Tibial nerve (tissue), 4 donors: ENCODE measurements around the gene B4GALT3. TPM values are rescaled to one million over a fixed set of nuclear protein-coding genes. Genes with fewer than 3 reads are reported as not detected.

Experiments
- DNase-seq, 2 donors: peaks; one replicate each; pipeline ENCODE4 v3.0.0-alpha.2; 2019; ENCODE audit warnings: low spot score in 2 of 2
- H3K27ac ChIP-seq, 4 donors: fragments of 200-600 bp; sonication (generic) in 3 of 4; one replicate each; pipeline ENCODE4 v1.5.1; 2017 to 2019; ENCODE audit warnings: mild to moderate bottlenecking in 1 of 4
- H3K27me3 ChIP-seq, 2 donors: fragments of 200-600 bp; sonication (generic) in 1 of 2; one replicate each; pipeline versions ENCODE4 v1.5.1 to v1.6.0; 2017 to 2019
- H3K36me3 ChIP-seq, 3 donors: fragments of 200-600 bp; sonication (generic); one replicate each; pipeline ENCODE4 v1.5.1; 2018 to 2019
- H3K4me1 ChIP-seq, 4 donors: fragments of 200-600 bp; sonication (generic) in 3 of 4; one replicate each; pipeline ENCODE4 v1.5.1; 2017 to 2019
- H3K4me3 ChIP-seq, 4 donors: fragments of 200-600 bp; sonication (generic) in 3 of 4; one replicate each; pipeline ENCODE4 v1.5.1; 2017 to 2019; ENCODE audit warnings: mild to moderate bottlenecking in 1 of 4, moderate library complexity in 1 of 4
- H3K9me3 ChIP-seq, 4 donors: fragments of 200-600 bp; sonication (generic) in 3 of 4; one replicate each; pipeline ENCODE4 v1.5.1; 2017 to 2019
- EP300 ChIP-seq, 2 donors: sonication (generic); formaldehyde crosslinking; IDR thresholded peaks; one replicate each; pipeline ENCODE4 v1.6.1; 2017; ENCODE audit warnings: antibody characterized with exemption in 2 of 2, mild to moderate bottlenecking in 1 of 2
- POLR2A ChIP-seq, 2 donors: fragments of 450-650 bp; IDR thresholded peaks; one replicate each; pipeline ENCODE4 v1.6.1; 2017; ENCODE audit warnings: antibody characterized with exemption in 2 of 2, mild to moderate bottlenecking in 2 of 2, moderate library complexity in 2 of 2
- WGBS, 2 donors: methylation state at CpG; one replicate each; pipeline ENCODE4 v1.1.5; 2018; 5-methylcytosine and 5-hydroxymethylcytosine counted together
- total RNA-seq, 4 donors: library from RNA; depleted of rRNA; stranded (reverse); fragments of >200 nt; gene quantifications; one replicate each; pipeline ENCODE4 v1.1.0, GENCODE V29; 2016
- TF ChIP-seq, protein P1 (sequence below), 5 experiments: fragments of 200-600 bp in 3 of 5; fragments of 450-650 bp in 2 of 5; sonication (generic) in 3 of 5; IDR thresholded peaks; one replicate each; pipeline ENCODE4 v1.5.1; 2016 to 2019; ENCODE audit warnings: antibody characterized with exemption in 5 of 5, mild to moderate bottlenecking in 3 of 5, moderate library complexity in 2 of 5

The B4GALT3 gene
- total RNA-seq, 4 donors from 2014 or later: 18.8 to 41.4 (median 24.3) TPM

- H3K4me1 ChIP-seq: peaks cover 7 to 90% (median 73%) of the 10 kb centered on the region in 4 donors
- TF ChIP-seq, protein P1, sequence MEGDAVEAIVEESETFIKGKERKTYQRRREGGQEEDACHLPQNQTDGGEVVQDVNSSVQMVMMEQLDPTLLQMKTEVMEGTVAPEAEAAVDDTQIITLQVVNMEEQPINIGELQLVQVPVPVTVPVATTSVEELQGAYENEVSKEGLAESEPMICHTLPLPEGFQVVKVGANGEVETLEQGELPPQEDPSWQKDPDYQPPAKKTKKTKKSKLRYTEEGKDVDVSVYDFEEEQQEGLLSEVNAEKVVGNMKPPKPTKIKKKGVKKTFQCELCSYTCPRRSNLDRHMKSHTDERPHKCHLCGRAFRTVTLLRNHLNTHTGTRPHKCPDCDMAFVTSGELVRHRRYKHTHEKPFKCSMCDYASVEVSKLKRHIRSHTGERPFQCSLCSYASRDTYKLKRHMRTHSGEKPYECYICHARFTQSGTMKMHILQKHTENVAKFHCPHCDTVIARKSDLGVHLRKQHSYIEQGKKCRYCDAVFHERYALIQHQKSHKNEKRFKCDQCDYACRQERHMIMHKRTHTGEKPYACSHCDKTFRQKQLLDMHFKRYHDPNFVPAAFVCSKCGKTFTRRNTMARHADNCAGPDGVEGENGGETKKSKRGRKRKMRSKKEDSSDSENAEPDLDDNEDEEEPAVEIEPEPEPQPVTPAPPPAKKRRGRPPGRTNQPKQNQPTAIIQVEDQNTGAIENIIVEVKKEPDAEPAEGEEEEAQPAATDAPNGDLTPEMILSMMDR (IDR thresholded peaks at IDR 0.05): no peak
- no peak for TF ChIP-seq EP300 (IDR thresholded peaks at IDR 0.05)
- TF ChIP-seq POLR2A (IDR thresholded peaks at IDR 0.05): no peak
- no peak for DNase-seq
- H3K27ac ChIP-seq: peak overlapping the region; percentile 95 to 98 (median 96)
- WGBS, 2 donors: 23 to 29% methylated on average over 5 of the region's 5 CpGs
- peak overlapping the region in 1 of 4 donors; percentile 50 for H3K4me3 ChIP-seq
- no peaks in the 10 kb centered on the region for H3K9me3 ChIP-seq
- no peaks in the 10 kb centered on the region for H3K27me3 ChIP-seq
- peaks cover 0 to 12% (median 0%) of the 10 kb centered on the region in 3 donors for H3K36me3 ChIP-seq
Observed at GRCh38 chr1:161199506-161200139, 22.3 kb upstream of the B4GALT3 start.

GRCh38 chr1:161198897-161199431, 21.7 kb upstream of the B4GALT3 start, which contains the start of gene ADAMTS4:
TSS of gene ADAMTS4 (minus strand) at chr1:161199054. CDS start at chr1:161198627, 427 bp downstream.
- peaks cover 0 to 6% (median 0%) of the 10 kb centered on the region in 3 donors for H3K36me3 ChIP-seq
- no peaks in the 10 kb centered on the region for H3K27me3 ChIP-seq
- TF ChIP-seq, protein P1 (IDR thresholded peaks at IDR 0.05): no peak
- TF ChIP-seq POLR2A (IDR thresholded peaks at IDR 0.05): peak; percentile 37 to 48
- peak in 1 of 2 donors; percentile 85 for TF ChIP-seq EP300 (IDR thresholded peaks at IDR 0.05)
- peaks cover 7 to 90% (median 75%) of the 10 kb centered on the region in 4 donors for H3K4me1 ChIP-seq
- peak within 1 kb of the TSS; percentile 10 to 50 (median 30) for H3K4me3 ChIP-seq
- no peaks in the 10 kb centered on the region for H3K9me3 ChIP-seq
- WGBS, 2 donors: 12 to 17% methylated on average over 11 of the region's 11 CpGs
- peak in 1 of 2 donors; percentile 50 for DNase-seq
- peak within 1 kb of the TSS; percentile 95 to 98 (median 96) for H3K27ac ChIP-seq

DNA sequence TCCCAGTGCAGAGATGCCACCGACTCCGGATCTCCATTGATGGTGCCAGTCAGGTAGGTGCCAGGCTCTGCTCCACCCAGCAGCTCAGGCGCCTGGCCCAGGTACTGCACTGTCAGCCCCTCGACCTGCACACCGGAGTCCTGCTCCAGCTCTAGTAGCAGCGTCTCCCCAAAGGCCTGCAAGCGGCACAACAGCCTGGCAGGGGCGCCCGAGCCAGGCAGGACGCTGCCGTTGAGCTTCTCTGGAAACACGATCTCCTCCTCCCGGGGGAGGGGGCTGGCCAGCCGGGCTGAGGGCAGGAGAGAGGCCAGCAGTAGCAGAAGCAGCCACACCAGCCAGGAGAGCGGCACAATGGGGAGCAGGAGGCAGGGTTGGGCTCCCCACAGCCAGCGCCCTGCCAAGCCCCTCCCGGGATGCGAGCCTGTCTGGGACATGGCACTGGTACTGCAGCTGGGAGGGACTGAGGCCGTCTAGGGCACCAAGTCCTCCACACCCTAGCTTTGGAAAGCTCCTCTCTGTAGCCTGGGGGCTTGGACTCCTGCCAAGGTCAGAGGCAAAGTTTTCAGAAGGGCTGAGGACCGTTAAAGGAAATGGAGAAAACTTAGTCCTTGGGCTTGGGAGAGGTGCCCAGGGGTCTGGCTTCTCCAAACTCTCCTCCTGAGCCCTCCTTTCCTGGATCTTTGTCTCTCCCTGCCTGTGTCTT, 21.0 kb upstream of the B4GALT3 start:
- Histone ChIP-seq H3K36me3 (no peaks in the 10 kb centered on the region), H3K27me3 (no peaks in the 10 kb centered on the region), H3K27ac (peak overlapping the region; percentile 95 to 98 (median 96)), H3K4me3 (peak overlapping the region; percentile 10 to 50 (median 30)), H3K4me1 (peaks cover 7 to 90% (median 75%) of the 10 kb centered on the region in 4 donors), H3K9me3 (no peaks in the 10 kb centered on the region)
- no peak for DNase-seq
- WGBS, 2 donors: 13 to 38% methylated on average over 11 to 12 of the region's 20 CpGs
- TF ChIP-seq, protein P1 (IDR thresholded peaks at IDR 0.05): peak in 1 of 5 experiments; percentile 4
- no peak for TF ChIP-seq EP300 (IDR thresholded peaks at IDR 0.05)
- TF ChIP-seq POLR2A (IDR thresholded peaks at IDR 0.05): no peak

- no peak for DNase-seq
- 17 to 22% methylated on average over 9 of the region's 11 CpGs for WGBS, 2 donors
- TF ChIP-seq, protein P1 (IDR thresholded peaks at IDR 0.05): no peak
- TF ChIP-seq POLR2A (IDR thresholded peaks at IDR 0.05) (no peak), EP300 (IDR thresholded peaks at IDR 0.05) (no peak)
- Histone ChIP-seq H3K4me1 (peaks cover 7 to 90% (median 74%) of the 10 kb centered on the region in 4 donors), H3K27ac (peak overlapping the region; percentile 95 to 98 (median 96)), H3K27me3 (no peaks in the 10 kb centered on the region), H3K9me3 (no peaks in the 10 kb centered on the region), H3K36me3 (no peaks in the 10 kb centered on the region), H3K4me3 (peak overlapping the region; percentile 10 to 50 (median 30))
Observed at GRCh38 chr1:161197560-161198193, 20.4 kb upstream of the B4GALT3 start.
